ENCODE results near the gene CCDC197. TPM values are rescaled to one million over a fixed set of nuclear protein-coding genes. Genes with fewer than 3 reads are reported as not detected.

The CCDC197 gene
- total and polyA plus RNA-seq, 4 donors: not detected

DNA sequence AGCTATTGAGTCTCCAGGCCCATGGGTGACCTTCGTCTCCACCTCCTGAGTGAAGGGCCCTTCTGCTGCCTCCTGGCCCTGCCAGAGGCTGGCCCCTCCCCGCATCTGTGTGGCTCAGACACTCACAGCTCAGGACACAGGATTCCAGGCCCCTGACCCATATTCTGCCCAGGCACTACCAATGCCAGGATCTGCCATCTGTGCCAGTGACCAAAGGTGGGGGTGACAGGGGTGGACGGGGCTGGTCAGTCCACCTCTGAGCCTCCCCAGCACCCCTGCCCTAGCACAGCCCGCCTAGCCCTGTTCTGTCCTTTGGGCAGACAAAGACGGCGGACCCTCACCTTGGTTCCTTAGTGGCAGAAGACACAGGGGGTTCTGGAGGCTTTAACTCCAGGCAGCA, 23.5 kb upstream of the CCDC197 start:
- 86 to 91% methylated on average over 5 to 6 of the region's 6 CpGs for WGBS, 2 donors
- Histone ChIP-seq H3K4me3 (no peak overlapping the region), H3K27ac (ENCODE audit: low read depth in 1 of 2, low read length in 1 of 2) (peak overlapping the region in 1 of 2 donors; percentile 84), H3K4me1 (ENCODE audit: control insufficient read depth in 5 of 5, insufficient read depth in 5 of 5, low read length in 5 of 5) (peaks cover 0 to 8% (median 4%) of the 10 kb centered on the region in 5 donors), H3K27me3 (ENCODE audit: control insufficient read depth in 3 of 3, insufficient read depth in 3 of 3, low read length in 2 of 3) (peaks cover 0 to 4% (median 0%) of the 10 kb centered on the region in 3 donors), H3K9me3 (ENCODE audit: control insufficient read depth in 4 of 4, insufficient read depth in 3 of 4, low read length in 3 of 4) (peaks cover 0 to 2% (median 0%) of the 10 kb centered on the region in 4 donors), H3K36me3 (ENCODE audit: control insufficient read depth in 4 of 4, insufficient read depth in 4 of 4, low read length in 4 of 4) (no peaks in the 10 kb centered on the region), H3K9ac (ENCODE audit: insufficient read depth in 1 of 2, low read length in 2 of 2) (no peak overlapping the region)
- TF ChIP-seq, protein P1, sequence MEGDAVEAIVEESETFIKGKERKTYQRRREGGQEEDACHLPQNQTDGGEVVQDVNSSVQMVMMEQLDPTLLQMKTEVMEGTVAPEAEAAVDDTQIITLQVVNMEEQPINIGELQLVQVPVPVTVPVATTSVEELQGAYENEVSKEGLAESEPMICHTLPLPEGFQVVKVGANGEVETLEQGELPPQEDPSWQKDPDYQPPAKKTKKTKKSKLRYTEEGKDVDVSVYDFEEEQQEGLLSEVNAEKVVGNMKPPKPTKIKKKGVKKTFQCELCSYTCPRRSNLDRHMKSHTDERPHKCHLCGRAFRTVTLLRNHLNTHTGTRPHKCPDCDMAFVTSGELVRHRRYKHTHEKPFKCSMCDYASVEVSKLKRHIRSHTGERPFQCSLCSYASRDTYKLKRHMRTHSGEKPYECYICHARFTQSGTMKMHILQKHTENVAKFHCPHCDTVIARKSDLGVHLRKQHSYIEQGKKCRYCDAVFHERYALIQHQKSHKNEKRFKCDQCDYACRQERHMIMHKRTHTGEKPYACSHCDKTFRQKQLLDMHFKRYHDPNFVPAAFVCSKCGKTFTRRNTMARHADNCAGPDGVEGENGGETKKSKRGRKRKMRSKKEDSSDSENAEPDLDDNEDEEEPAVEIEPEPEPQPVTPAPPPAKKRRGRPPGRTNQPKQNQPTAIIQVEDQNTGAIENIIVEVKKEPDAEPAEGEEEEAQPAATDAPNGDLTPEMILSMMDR (IDR thresholded peaks at IDR 0.05; ENCODE audit: control extremely low read depth, extremely low read depth): no peak
- ATAC-seq (ENCODE audit: insufficient read depth, low FRiP score) (no peak), DNase-seq (no peak)

DNA sequence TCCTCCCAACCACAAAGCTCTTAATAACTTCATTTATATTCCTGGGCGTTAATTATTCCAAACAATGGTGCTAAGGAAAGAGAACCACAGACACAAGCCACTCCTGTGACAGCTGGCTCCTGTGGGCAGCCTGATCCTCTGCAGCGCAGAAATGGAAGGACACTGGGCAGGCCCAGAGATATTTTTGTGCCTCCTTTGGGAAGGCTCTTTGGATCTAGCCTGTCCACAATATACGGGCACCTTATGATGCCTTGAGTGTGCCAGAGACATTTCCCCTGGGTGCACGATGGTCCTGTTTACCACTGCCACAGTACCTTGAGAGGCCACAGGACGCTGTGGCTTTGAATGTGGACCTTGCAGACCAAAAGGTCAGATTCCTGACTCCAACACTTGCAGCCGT, 22.8 kb upstream of the CCDC197 start:
- Histone ChIP-seq H3K4me3 (no peak overlapping the region), H3K9ac (ENCODE audit: insufficient read depth in 1 of 2, low read length in 2 of 2) (no peak overlapping the region), H3K9me3 (ENCODE audit: control insufficient read depth in 4 of 4, insufficient read depth in 3 of 4, low read length in 3 of 4) (peaks cover 0 to 2% (median 0%) of the 10 kb centered on the region in 4 donors), H3K27ac (ENCODE audit: low read depth in 1 of 2, low read length in 1 of 2) (peak overlapping the region in 1 of 2 donors; percentile 84), H3K4me1 (ENCODE audit: control insufficient read depth in 5 of 5, insufficient read depth in 5 of 5, low read length in 5 of 5) (peaks cover 0 to 8% (median 2%) of the 10 kb centered on the region in 5 donors), H3K36me3 (ENCODE audit: control insufficient read depth in 4 of 4, insufficient read depth in 4 of 4, low read length in 4 of 4) (no peaks in the 10 kb centered on the region), H3K27me3 (ENCODE audit: control insufficient read depth in 3 of 3, insufficient read depth in 3 of 3, low read length in 2 of 3) (peaks cover 0 to 4% (median 0%) of the 10 kb centered on the region in 3 donors)
- ATAC-seq (ENCODE audit: insufficient read depth, low FRiP score) (no peak), DNase-seq (no peak)
- TF ChIP-seq, protein P1 (IDR thresholded peaks at IDR 0.05; ENCODE audit: control extremely low read depth, extremely low read depth): no peak
- WGBS, 2 donors: 88% methylated on average over 6 of the region's 6 CpGs

DNA sequence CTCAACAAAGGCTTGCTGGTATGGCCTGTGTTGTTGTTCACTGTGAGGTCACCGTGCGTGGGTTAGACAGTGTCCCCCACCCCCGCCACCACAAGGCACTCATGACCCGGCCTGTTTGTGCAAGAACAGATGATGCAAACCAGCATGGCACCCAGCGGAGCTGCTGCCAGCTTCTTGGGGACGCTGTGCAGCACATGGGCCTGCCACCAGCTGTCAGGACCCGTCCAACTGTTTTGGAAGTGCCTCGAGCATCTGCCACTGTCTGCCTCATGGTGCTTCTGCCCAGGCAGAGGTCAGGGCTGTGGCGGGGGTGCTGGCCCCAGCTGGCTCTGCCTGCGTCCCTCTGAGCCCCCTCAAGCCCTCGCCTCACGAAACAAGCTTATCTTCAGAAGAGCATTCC, 22.3 kb upstream of the CCDC197 start:
- H3K36me3 ChIP-seq (ENCODE audit: control insufficient read depth in 4 of 4, insufficient read depth in 4 of 4, low read length in 4 of 4): no peaks in the 10 kb centered on the region
- no peak overlapping the region for H3K4me3 ChIP-seq
- peaks cover 0 to 4% (median 0%) of the 10 kb centered on the region in 3 donors for H3K27me3 ChIP-seq (ENCODE audit: control insufficient read depth in 3 of 3, insufficient read depth in 3 of 3, low read length in 2 of 3)
- WGBS, 2 donors: 66 to 79% methylated on average over 12 of the region's 12 CpGs
- no peak for ATAC-seq (ENCODE audit: insufficient read depth, low FRiP score)
- H3K9ac ChIP-seq (ENCODE audit: insufficient read depth in 1 of 2, low read length in 2 of 2): no peak overlapping the region
- peaks cover 0 to 8% (median under 1%) of the 10 kb centered on the region in 5 donors for H3K4me1 ChIP-seq (ENCODE audit: control insufficient read depth in 5 of 5, insufficient read depth in 5 of 5, low read length in 5 of 5)
- TF ChIP-seq, protein P1 (IDR thresholded peaks at IDR 0.05; ENCODE audit: control extremely low read depth, extremely low read depth): no peak
- no peak for DNase-seq
- peaks cover 0 to 2% (median 0%) of the 10 kb centered on the region in 4 donors for H3K9me3 ChIP-seq (ENCODE audit: control insufficient read depth in 4 of 4, insufficient read depth in 3 of 4, low read length in 3 of 4)
- peak overlapping the region in 1 of 2 donors; percentile 84 for H3K27ac ChIP-seq (ENCODE audit: low read depth in 1 of 2, low read length in 1 of 2)

All from lung (tissue), 12 donors.